NCI-H2081 (cell line): Measurements from ENCODE around the gene RELT.

Experiments used
- DNase-seq, 2 experiments: peaks; one replicate each; lab custom pipeline; 2025; lab: John Stamatoyannopoulos, UW

The RELT gene

GRCh38 chr11:73347067-73347466 lies 29.1 kb upstream of the RELT start:
- peak; percentile 29 to 40 for DNase-seq

GRCh38 chr11:73348838-73349237 lies 27.4 kb upstream of the RELT start:
- no peak for DNase-seq

GRCh38 chr11:73349633-73350032 lies 26.6 kb upstream of the RELT start:
- no peak for DNase-seq

GRCh38 chr11:73350908-73351636 lies 25.1 kb upstream of the RELT start:
- DNase-seq, result peak; percentile 44 to 56

- no peak for DNase-seq
These were observed 22.8 kb upstream of the RELT start for GRCh38 chr11:73353422-73353821.

- no peak for DNase-seq
These were observed 21.1 kb upstream of the RELT start for GRCh38 chr11:73355109-73355508.

- no peak for DNase-seq
These were observed 19.0 kb upstream of the RELT start for GRCh38 chr11:73356979-73357860.

GRCh38 chr11:73358071-73358470 lies 18.1 kb upstream of the RELT start:
- DNase-seq, result no peak

- DNase-seq, result no peak
These were observed 16.9 kb upstream of the RELT start for GRCh38 chr11:73359341-73359740.

GRCh38 chr11:73359930-73360742 lies 16.1 kb upstream of the RELT start:
- peak in 1 of 2 experiments; percentile 30 for DNase-seq

GRCh38 chr11:73360743-73361369 lies 15.3 kb upstream of the RELT start:
- DNase-seq, result no peak

GRCh38 chr11:73361953-73362776 lies 14.0 kb upstream of the RELT start:
- no peak for DNase-seq

- DNase-seq, result no peak
These were observed 13.1 kb upstream of the RELT start for GRCh38 chr11:73363147-73363546.

GRCh38 chr11:73365352-73366264 lies 10.6 kb upstream of the RELT start:
- no peak for DNase-seq

- no peak for DNase-seq
These were observed 10.0 kb upstream of the RELT start for GRCh38 chr11:73366265-73366610.

GRCh38 chr11:73366953-73367352 lies 9.2 kb upstream of the RELT start:
- no peak for DNase-seq

- no peak for DNase-seq
These were observed 8.6 kb upstream of the RELT start for GRCh38 chr11:73367482-73368024.

GRCh38 chr11:73372375-73372993 lies 3.7 kb upstream of the RELT start:
- no peak for DNase-seq

GRCh38 chr11:73374151-73374550 lies 2.0 kb upstream of the RELT start:
- DNase-seq, result no peak
